Progenitor cell of endocrine pancreas (in vitro differentiated cells): ENCODE results near the gene EPM2A. TPM values are rescaled to one million over a fixed set of nuclear protein-coding genes. Genes with fewer than 3 reads are reported as not detected.

Experiments used
- DNase-seq: peaks from one replicate; pipeline ENCODE4 v3.0.0; 2021; ENCODE audit warnings: low spot score; ENCODE audit not compliant: unreplicated experiment
- H3K27ac Mint-ChIP-seq: 2 replicates; pipeline ENCODE4 v1.8.0; 2021; ENCODE audit warnings: mild to moderate bottlenecking, moderate library complexity, mixed read lengths
- H3K27me3 Mint-ChIP-seq: 2 replicates; pipeline ENCODE4 v1.8.0; 2021; ENCODE audit warnings: mixed read lengths
- H3K36me3 Mint-ChIP-seq: 2 replicates; pipeline ENCODE4 v1.8.0; 2022; ENCODE audit warnings: mixed read lengths; ENCODE audit not compliant: insufficient read depth
- H3K4me1 Mint-ChIP-seq: 2 replicates; pipeline ENCODE4 v1.8.0; 2021; ENCODE audit warnings: low read depth, mixed read lengths
- H3K4me3 Mint-ChIP-seq: 2 replicates; pipeline ENCODE4 v1.8.0; 2021; ENCODE audit warnings: low read depth, mild to moderate bottlenecking, moderate library complexity, mixed read lengths
- H3K9me3 Mint-ChIP-seq: 2 replicates; pipeline ENCODE4 v1.8.0; 2021; ENCODE audit warnings: low read depth, mixed read lengths
- total RNA-seq: library from RNA; stranded (reverse); gene quantifications from 2 replicates; pipeline ENCODE4 v1.2.1, GENCODE V29; 2021
- TF ChIP-seq, protein P1 (sequence below): fragments of 200-600 bp; sonication (generic); IDR thresholded peaks from one replicate; pipeline ENCODE4 v1.5.0; 2021; ENCODE audit warnings: antibody characterized with exemption, mild to moderate bottlenecking; ENCODE audit not compliant: unreplicated experiment

Gene EPM2A
- total RNA-seq, 1 donor from 2014 or later = 15.6 TPM

DNA sequence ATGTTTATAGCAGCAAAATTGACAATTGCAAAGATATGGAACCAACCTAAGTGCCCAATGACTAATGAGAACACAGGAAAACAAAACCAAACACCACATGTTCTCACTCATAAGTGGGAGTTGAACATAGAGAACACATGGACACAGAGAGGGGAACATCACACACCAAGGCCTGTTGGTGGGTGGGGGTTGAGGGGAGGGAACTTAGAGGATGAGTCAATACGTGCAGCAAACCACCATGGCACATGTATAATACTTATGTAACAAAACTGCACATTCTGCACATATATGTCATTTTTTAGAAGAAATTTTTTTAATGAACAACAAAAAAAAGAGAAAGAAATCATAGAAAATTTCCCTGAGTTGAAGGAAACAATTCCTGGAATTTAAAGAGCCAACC is 3.9 kb downstream of the EPM2A start:
- peaks cover 20% of the 10 kb centered on the region for H3K4me1 Mint-ChIP-seq
- H3K4me3 Mint-ChIP-seq = no peak overlapping the region
- no peaks in the 10 kb centered on the region for H3K27me3 Mint-ChIP-seq
- no peak overlapping the region for H3K27ac Mint-ChIP-seq
- no peak for DNase-seq
- TF ChIP-seq, protein P1, sequence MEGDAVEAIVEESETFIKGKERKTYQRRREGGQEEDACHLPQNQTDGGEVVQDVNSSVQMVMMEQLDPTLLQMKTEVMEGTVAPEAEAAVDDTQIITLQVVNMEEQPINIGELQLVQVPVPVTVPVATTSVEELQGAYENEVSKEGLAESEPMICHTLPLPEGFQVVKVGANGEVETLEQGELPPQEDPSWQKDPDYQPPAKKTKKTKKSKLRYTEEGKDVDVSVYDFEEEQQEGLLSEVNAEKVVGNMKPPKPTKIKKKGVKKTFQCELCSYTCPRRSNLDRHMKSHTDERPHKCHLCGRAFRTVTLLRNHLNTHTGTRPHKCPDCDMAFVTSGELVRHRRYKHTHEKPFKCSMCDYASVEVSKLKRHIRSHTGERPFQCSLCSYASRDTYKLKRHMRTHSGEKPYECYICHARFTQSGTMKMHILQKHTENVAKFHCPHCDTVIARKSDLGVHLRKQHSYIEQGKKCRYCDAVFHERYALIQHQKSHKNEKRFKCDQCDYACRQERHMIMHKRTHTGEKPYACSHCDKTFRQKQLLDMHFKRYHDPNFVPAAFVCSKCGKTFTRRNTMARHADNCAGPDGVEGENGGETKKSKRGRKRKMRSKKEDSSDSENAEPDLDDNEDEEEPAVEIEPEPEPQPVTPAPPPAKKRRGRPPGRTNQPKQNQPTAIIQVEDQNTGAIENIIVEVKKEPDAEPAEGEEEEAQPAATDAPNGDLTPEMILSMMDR = no peak
- H3K9me3 Mint-ChIP-seq = peaks cover 23% of the 10 kb centered on the region
- peaks cover 15% of the 10 kb centered on the region for H3K36me3 Mint-ChIP-seq

DNA sequence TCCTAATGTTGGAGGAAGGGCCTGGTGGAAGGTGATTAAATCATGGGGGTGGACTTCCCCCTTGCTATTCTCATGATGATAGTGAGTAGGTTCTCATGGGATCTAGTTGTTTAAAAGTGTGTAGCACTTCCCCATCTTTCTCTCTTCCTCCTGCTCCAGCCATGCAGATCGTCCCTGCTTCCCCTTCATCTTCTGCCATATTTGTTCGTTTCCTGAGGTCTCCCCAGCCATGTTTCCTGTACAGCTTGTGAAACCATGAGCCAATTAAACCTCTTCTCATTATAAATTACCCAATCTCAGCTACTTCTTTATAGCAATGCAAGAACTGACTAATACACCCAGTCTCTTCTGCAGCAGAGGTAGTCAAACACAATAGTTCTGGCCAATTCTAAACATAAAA is 5.4 kb downstream of the EPM2A start:
- Mint-ChIP-seq H3K27me3 (no peaks in the 10 kb centered on the region), H3K36me3 (peaks cover 15% of the 10 kb centered on the region), H3K27ac (no peak overlapping the region), H3K4me3 (no peak overlapping the region), H3K9me3 (peaks cover 26% of the 10 kb centered on the region), H3K4me1 (peaks cover 14% of the 10 kb centered on the region)
- TF ChIP-seq, protein P1 = no peak
- DNase-seq = no peak

DNA sequence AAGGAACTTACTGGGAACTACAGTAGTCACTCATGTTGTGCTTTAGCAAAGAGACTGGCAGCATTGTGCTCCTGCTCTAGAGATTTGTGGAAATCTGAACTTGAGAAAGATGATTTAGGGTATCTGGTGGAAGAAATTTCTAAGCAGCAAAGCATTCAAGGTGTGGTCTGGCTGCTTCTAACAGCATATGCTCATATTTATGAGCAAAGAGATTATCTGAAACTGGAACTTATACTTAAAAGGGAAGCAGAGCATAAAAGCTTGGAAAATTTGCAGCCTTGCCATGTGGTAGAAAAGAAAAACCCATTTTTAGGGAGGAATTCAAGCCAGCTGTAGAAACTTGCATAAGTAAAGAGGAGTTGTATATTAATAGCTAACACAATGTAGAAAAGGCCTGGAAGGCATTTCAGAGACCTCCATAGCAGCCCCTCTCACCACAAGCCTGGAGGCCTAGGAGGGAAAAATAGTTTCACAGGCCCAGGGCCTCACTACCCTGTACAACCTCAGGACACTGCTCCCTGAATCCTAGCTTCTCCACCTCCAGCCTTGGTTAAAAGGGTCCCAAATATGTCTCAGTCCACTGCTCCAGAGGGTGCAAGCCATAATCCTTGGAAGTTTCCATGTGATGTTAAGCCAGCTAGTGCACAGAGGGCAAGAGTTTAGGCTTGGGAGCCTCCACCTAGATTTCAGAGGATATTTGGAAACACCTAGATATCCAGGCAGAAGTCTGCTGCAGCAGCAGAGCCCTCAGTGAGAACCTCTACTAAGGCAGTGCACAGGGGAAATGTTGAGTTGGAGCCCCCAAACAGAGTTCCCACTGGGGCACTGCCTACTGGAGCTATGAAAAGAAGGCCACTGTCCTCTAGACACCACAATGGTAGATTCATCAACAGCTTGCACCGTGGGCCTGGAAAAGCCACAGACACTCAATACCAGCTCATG is 6.6 kb downstream of the EPM2A start:
- no peak for DNase-seq
- TF ChIP-seq, protein P1 = no peak
- no peak overlapping the region for H3K27ac Mint-ChIP-seq
- H3K9me3 Mint-ChIP-seq = peaks cover 26% of the 10 kb centered on the region
- no peaks in the 10 kb centered on the region for H3K27me3 Mint-ChIP-seq
- H3K4me1 Mint-ChIP-seq = peaks cover 11% of the 10 kb centered on the region
- peaks cover 15% of the 10 kb centered on the region for H3K36me3 Mint-ChIP-seq
- H3K4me3 Mint-ChIP-seq = no peak overlapping the region

DNA sequence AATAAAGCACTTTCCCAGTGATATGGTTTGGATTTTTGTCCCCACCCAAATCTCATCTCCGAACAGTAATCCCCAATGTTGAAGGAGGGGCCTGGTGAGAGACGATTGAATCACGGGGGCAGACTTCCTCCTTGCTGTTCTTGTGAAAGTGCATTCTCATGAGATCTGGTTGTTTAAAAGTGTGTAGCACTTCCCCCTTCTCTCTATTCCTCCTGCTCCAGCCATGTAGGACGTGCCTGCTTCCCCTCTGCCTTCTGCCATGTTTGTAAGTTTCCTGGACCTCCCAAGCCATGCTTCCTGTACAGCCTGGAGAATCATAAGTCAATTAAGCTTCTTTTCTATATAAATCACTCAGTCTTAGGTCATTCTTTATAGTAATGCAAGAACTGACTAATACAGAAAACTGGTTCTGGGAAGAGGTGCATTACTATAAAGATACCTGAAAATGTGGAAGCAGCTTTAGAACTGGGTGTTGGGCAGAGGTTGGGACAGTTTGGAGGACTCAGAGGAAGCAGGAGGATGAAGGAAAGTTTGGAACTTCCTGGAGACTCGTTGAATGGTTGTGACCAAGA is 7.4 kb downstream of the EPM2A start:
- Mint-ChIP-seq H3K36me3 (peaks cover 15% of the 10 kb centered on the region), H3K4me3 (no peak overlapping the region), H3K27me3 (no peaks in the 10 kb centered on the region), H3K27ac (no peak overlapping the region), H3K9me3 (peaks cover 26% of the 10 kb centered on the region), H3K4me1 (peaks cover 9% of the 10 kb centered on the region)
- no peak for DNase-seq
- TF ChIP-seq, protein P1 = no peak

DNA sequence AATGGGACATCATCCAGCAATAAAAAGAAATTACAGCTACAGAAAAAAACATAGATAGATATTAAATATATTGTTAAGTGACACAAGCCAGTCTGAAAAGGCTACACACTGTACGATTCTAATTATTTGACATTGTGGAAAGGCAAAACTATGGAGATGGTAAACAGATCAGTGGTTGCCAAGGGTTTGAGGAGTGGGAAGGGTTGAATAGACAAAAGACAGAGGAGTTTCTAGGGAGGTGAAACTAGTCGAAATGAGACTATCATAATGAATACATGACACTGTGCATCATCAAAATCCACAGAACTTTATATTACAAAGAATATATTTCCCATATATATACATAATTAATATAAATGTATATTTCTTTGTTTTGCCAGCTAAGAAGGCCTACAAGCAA is 9.8 kb downstream of the EPM2A start:
- Mint-ChIP-seq H3K27me3 (no peaks in the 10 kb centered on the region), H3K36me3 (peaks cover 18% of the 10 kb centered on the region), H3K9me3 (peaks cover 27% of the 10 kb centered on the region), H3K4me1 (peaks cover 2% of the 10 kb centered on the region), H3K27ac (no peak overlapping the region), H3K4me3 (no peak overlapping the region)
- no peak for DNase-seq
- TF ChIP-seq, protein P1 = no peak
